HL-60/S4 treated with phorbol 12-myristate 13-acetate at 8.2 ng/mL for 4 days and 3 days (cell line): ENCODE results near the gene RASGEF1C.

Source experiments
- in situ Hi-C: fragments of 300-500 bp; cut with MboI; formaldehyde crosslinking; loops from 2 replicates; pipeline ENCODE4 v1.15.0; 2022; ENCODE audit warnings: low sequenced_read_pairs

RASGEF1C gene

DNA sequence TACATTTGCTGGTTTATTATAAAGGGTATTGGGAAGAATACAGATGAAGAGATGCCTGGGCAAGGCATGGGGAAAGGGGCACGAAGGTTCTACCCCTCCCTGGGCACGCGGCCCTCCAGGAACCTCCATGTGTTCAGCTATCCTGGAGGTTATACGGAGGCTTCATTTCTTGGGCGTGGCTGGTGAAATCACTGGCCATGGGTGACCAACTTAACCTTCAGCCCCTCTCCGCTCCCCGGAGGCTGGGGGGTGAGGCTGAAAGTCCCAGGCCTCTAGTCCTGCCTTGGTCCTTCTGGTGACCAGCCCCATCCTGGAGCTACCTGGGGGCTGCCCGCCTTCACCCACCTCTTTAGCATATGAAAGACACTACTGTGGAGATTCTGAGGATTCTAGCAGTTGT, 120.5 kb downstream of the RASGEF1C start:
- in situ Hi-C loops, result no loop called here

DNA sequence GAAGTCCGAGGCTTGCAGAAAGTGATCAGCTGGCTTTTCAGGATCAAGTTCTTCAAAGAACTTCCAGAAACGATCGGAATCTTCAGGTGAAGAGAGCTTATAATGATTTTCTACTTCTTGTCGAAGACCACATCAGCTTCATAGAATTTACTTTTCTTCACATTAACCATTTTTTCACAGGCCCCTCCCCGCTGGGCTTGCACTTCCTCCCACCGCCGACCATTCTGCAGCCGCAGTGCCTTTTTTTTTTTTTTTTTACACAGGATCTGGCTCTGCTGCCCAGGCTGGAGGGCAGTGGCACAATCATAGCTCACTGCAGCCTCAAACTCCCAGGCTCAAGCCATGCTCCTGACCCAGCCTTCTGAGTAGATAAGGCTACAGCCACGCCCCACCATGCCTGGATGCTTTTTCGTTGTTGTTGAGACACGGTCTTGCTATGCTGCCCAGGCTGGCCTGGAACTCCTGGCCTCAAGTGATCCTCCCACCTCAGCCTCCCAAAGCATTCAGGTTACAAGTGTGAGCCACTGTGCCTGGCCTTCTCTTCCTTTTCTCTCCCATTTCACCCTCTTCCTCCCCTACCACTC, 122.1 kb downstream of the RASGEF1C start:
- in situ Hi-C loops, result no loop called here

DNA sequence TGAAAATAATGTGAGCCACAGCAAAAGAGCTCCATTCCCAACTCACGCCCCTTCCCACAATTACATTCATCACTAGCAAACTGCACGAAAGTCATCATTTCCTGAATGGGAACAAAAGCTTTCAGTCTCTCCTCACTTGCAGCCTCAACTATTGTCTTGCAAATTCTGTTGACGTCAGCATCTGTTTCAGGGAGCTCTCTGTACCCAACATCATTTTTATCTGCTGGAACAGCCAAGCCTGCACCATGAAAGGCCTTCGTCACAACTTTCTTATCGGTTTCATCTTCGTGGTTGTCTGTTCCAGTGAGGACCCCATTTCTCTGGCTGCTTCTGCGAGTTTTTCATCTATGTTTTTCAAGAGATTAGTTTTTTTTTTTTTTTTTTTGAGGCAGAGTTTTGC, 123.2 kb downstream of the RASGEF1C start:
- in situ Hi-C loops, result no loop called here

DNA sequence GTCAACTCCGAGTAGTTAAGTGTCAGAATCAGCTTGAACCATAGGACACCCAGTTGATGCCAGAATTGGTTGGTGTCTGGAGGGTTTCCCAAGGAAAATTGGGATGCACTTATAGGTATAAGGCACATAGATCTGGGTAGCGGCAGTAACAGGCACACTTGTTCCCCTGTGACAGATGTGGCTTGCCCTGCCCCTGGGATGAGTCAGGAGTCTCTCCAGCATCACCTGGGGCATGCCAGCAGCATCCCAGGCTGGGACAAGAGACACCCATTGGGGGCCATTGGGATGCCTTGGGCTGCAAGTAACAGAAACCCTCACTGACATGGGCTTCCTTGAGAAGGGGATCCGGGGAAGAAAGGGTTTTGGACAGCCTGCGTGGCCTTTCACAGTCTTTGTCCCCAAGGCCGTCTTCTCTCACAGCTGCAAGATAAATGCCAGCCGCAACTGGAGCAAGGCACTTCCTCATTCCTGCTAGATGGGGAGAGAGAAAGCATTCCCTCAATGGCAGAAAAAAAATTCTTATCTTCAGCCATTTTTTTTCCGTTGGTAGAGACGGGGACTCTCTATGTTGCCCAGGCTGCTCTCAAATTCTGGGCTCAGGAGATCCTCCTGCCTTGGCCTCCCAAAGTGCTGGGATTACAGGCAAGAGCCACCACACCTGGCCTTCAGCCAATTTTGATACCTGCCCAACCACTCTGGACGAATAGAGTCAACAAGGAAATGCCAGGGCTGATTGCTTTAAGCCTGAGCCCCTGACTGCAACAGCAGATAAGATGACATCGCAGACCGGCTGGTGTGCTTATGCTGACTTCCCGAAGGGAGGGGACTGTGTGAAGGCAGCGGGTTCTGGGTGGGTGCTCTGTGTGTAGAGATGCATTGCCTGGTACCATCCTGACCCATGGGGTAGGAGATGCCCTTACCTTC, 124.1 kb downstream of the RASGEF1C start:
- in situ Hi-C loops, result no loop called here

DNA sequence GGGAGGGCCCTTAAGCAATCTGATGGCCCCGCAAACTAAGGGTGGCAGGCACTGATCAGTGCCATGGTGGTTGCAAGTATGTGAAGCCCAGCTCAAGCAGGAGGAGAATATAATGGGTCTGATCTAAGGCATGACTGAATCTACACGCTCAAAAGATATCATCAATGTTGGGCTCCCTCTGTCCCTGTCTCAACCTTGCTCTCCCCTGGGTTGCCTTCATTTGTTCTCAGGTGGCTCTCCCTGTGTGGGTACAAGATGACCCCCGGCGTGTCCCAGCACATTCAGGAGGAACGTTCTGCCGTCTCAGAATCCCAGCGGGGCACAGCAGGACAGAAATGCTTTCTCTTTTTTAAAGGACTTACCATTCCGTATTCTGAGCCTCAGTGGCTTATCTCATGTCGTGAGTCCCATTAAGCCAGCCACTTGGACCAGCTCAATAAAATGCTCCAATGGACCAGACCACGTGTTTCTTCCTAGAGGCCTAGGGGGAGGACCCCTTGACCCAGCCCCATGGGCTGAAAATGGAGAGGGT, 125.4 kb downstream of the RASGEF1C start:
- in situ Hi-C loops, result no loop called here

DNA sequence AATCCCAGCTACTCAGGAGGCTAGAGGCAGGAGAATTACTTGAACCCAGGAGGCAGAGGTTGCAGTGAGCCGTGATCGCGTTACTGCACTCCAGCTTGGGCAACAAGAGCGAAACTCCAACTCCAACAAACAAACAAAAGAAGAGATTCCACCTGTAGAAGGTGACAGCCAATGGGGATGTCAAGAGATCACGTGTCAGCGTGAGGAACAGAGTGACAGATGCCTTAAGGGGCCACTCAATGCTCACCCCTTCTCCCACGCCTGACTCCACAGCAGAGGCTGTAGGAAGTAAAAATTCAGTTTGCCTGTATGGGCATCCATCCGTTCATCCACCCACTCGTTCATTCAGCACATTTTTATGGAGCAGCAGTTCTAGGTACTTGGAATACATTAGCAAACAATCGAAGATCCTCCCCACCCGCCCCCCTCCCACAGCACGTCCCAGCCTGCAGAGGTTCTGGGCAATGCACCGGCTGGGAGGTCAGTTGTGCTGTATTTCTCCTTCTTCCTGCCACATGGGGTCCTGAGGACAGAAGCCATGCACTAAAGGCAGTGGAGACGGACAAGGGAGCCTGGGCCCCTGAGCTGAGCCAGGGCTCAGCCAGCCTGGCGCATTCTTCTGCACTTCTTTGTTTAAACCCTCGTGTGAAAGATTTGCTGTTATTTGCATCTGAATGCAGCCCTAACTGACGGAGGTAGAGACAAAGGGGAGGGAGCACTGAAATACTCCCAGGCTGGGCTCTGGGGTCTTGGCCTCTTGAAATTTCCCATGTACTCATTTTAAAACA, 126.2 kb downstream of the RASGEF1C start:
- in situ Hi-C loops, result no loop called here

DNA sequence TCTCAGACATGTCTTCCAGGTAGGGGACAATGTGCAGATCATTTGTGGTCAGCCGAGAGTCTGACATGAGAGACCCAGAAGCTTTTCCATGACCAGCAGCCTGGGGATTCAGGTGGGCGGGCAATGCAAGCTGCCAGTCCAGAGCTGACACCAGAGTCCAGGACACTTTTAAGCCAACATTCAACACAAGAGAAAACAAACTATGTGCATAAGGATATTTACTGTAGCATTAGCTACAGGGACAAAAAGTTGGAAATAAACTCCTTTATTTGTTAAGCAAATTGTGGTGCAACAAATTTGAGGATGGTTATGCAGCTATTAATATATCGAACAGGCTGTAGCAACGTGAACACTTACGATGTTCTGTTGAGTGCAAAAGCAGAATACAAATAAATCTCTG, 127.5 kb downstream of the RASGEF1C start:
- in situ Hi-C loops, result no loop called here

DNA sequence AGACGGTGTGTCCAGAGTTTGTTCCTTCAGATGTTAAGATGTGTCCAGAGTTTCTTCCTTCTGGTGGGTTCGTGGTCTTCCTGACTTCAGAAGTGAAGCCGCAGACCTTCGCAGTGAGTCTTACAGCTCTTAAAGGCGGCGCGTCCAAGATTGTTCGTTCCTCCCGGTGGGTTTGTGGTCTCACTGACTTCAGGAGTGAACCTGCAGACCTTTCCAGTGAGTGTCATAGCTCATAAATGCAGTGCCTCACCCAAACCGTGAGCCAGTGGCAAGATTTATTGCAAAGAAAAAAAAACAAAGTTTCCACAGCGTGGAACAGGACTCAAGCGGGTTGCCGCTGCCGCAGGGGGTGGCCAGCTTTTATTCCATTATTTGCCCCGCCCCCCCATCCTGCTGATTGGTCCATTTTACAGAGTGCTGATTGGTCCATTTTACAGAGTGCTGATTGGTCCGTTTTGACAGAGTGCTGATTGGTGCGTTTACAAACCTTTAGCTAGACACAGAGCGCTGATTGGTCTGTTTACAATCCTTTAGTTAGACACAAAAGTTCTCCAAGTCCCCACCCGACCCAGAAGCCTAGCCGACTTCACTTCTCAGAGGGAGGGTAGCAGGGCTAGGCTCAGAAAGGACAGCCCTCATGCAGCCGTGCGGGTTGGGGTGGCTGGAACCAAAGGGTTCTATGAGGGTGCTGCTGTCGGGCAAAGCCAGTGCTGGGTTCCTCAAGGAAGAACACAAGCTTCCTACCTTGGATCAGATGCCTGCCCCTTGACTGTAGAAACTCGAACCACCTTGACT, 128.3 kb downstream of the RASGEF1C start:
- in situ Hi-C loops, result no loop called here

DNA sequence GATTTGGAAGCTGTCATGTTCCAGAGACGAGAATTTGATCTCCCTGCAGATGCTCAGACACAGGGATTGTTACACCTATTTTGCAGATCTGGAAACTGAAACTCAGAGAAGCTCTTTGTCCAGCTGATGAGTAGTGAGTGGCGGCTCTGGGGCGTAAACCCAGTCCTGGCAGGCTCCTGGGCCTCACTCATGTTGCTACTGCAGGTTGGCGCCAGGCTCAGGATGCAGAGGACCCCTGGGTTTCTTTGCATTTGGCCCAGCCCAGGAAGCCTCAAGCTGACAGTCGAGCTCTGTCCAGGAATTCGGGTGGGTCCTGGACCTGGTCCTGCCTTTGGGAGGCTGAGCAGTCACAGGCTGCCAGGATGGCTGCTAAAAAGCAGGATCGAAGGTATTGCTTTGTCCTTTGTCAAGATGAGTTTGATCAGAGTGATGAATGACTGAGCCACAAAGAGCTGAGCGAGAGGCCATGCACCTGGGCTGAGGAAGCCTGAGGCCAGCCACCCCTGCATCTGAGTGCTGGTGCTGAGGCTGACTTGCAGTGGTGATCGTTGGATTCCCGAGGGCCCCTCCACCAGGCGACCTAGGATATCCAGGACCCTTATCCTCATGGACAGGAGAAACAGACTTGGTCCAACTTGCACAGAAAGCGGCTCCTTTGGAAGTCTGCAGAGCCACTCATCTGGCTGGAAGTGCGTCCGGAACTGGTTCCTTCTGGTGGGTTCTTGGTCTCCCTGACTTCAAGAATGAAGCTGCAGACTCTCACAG, 129.1 kb downstream of the RASGEF1C start:
- in situ Hi-C loops, result no loop called here

DNA sequence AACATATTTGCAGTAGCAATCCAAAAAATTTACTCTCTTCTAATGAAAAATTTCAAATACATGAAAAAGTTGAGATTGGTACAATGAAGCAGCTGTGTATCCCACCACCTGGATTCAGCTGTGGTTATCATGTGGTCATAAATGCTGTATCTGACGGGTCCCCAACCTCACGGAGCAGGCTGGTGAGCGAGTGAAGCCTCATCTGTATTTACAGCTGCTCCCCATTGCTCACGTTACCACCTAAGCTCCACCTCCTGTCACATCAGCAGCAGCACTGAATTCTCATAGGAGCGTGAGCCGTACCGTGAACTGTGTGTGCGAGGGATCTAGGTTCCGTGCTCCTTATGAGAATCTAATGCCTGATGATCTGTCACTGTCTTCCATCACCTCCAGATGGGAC, 130.7 kb downstream of the RASGEF1C start:
- in situ Hi-C loops, result no loop called here

DNA sequence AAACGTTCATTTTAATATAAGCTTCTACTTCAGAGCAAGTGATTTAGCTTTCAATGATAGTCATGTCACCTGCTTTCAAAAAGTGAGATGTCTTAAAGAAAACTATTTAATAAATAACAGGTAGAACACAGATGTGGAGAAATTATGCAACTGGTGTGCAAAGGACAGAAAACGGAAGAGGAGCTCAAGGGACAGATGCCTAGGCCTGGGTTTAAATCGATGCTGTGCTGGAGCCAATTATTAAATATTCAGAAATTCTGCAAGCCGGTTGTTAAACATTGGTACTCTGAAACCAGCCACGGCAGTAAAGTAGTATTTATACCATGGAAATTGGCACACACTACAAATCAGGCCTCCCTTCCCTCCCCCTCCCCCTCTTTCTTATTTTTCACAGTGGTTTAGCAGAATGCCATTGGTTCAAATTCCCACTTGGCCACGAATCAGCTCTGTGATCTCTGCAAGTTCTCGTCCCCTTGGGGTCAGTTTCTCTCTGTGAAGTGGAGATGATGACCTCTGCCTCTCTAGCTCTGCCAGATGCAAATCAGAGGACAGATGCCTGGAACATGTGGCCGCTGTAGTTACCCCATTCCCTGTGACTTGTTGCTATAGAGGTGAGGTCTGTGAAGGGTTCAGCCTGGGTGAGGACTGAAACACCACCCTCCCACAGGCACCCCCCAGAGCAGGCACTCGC, 131.3 kb downstream of the RASGEF1C start:
- in situ Hi-C loops, result no loop called here

DNA sequence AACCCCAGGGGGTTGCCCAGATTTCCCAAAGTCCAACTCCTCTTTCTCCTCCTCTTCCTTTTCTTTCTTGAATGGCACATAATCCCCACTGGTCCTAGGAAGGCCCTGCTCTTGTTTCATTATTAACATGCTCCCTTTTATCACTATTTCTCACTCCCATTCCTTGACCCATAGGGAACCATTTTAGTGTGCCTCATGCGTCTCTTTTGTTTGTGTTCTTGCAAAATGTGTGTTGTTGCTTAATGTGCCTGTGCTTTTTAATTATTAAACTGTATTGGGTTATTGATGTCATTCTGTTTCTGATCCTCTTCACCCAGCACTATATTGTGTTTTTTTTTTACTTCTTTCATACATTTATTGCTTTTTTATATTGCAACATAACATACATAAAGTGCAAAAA, 133.3 kb downstream of the RASGEF1C start:
- in situ Hi-C loops, result no loop called here

DNA sequence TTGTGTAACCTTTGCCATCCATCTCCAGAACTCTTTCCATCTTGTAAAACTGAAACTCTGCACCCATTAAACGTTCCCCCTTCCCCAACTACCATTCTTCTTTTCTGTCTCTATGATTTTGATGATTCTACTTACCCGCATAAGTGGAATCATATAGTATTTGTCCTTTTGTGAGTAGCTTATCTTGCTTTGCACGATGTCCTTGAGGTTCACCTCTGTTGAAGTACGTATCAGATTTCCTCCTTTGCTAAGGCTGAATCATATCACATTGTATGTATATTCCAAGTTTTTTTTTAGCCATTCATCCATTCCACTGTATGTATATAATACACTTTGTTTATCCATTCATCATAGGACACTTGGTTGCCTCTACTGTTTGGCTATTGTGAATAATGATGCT, 134.5 kb downstream of the RASGEF1C start:
- in situ Hi-C loops, result no loop called here

DNA sequence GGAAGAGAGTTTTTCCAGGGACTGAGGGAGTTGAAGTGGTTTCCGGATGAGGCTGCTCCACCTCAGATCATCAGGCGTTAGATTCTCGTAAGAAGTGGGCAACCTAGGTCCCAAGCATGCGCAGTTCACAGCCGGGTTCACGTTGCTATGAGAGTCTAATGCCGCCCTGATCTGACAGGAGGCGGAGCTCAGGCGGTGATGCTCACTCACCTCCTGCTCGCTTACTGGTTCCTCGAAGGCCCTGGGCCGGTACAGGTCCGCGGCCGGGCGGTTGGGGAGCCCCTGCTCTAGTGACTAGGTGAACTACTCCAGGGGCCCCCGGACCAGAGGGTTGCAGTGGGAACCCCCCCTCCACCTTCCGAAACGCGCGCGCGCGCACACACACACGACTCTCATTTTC, 136.5 kb downstream of the RASGEF1C start:
- in situ Hi-C loops, result no loop called here

DNA sequence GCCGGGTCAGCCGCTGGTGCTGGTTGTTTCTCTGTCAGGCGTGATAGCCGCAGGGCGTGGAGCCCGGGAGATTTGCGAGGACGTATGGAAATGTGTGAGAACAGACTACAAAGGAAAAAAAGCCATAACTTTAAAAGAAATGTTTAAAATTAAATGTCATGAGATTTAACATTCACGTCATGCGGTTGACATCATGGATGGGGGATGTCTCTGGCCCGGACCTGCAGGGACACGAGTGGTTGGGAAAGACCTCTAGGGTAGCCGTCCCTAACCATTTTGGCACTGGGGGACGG, 136.8 kb downstream of the RASGEF1C start:
- in situ Hi-C loops, result no loop called here

DNA sequence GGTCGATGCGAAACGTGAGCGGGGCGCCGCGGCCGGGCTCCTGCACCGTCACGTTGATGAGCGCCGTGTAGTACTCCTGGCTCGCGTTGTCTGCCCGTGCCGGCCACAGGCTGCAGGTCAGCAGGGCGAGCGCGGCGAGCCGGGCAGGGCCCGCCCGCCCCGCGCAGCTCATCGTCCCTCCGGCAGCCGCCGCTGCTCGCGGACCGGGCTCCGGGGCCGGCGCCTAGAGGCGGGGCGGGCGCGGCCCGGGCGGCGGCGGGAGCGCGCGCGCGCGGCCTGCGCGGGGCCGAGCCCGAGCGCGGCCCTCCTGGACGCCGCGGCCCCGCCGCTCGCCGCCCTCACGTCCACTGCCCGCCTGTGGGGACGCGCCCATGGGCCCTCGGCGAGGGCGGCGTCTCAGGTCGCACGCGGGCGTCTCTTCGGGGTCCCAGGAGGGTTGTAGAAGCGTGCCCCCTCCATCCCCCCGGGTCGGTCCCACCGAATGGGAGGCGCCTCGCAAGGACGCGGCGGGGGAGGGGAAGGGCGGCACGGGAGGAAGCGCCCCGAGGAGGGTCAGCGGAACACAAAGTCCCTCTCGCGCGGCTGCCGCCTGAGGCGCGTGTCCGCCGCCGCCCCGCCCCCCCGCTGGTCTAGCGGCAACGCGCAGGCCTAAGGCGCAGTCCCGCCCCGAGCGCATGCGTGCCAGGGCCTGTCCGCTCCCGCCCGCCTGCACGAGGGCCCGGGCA, 137.3 kb downstream of the RASGEF1C start, which contains the start of gene RNF130:
TSS of gene RNF130 (minus strand) at position 229 of the 725 bp plus-strand sequence. CDS start at position 172, 57 bp downstream.
- in situ Hi-C loops, result no loop called here

DNA sequence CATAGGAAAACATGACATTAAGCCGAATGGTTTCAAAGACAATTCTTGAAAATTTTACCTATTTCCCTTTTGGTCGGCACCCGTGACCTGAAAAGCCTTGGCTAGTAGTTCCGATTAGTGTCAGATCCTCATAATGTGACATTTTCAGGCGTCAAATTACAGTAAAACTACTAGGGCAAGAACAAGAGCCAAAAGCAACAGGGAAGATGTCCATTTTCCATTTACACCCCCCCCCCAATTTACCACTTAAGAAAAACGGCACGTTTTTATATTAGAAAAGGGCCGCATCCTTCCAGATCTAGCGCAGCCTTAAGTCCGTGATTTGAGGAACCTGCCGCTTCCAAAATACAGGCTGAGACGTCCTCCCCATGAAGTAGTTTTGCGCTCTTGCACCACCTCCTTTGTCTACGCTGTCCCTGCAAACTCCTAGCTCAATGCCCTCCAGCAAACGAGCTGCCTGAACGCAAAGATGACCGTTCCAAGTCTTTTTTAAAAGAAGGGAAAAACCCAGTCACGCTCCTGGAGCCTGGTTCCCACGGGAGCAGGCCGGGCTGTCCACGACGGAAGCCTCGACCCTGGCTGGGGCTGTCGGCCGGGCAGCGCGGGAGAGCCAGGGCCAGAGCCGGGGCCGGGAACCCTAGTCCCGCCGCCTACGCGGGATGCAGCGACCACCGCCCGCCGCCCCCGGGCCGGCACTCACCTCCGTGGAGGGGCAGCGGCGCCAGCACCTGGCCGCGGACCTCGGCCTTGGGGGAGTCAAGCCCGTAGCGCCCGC, 138.1 kb downstream of the RASGEF1C start:
- in situ Hi-C loops, result no loop called here
